GM12875 (cell line): ENCODE results near the gene SMAD9.

Source experiments
- H3K4me3 ChIP-seq: one replicate; pipeline ENCODE4 v1.5.1; 2011; ENCODE audit warnings: low read depth, low read length, control low read depth
- CTCF ChIP-seq: IDR thresholded peaks from 2 replicates; pipeline ENCODE4 v1.5.1; 2011; ENCODE audit warnings: low read depth, mild to moderate bottlenecking, control low read depth, inconsistent platforms, low read length, moderate library complexity, borderline replicate concordance; ENCODE audit not compliant: insufficient read depth

SMAD9 gene

GRCh38 chr13:36850790-36851438 lies 69.1 kb downstream of the SMAD9 start:
- no peak overlapping the region for H3K4me3 ChIP-seq
- TF ChIP-seq CTCF = peak; percentile 18; the same call in 1 of the 2 replicates

GRCh38 chr13:36848199-36848982 lies 71.6 kb downstream of the SMAD9 start:
- TF ChIP-seq CTCF = peak; percentile 58; the same call in 1 of the 2 replicates
- H3K4me3 ChIP-seq = no peak overlapping the region

DNA sequence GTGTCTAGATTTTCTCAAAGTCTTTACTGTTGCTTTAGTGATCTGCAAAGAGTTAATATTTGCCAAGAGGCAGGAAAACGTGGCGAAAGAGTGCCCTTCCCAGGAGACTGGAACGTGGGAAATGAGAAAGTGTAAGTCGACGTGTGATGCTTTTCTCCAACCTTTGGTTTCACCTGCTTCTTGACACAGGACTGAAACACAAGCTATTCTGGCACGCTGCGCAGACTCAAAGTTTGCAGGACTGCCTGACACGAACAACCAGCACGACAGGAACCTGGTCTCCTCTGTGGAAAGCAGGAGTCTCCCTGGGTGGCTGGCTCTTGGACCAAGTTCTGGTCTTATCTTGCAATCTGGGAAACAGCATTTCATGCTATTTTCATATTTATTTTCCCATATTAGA lies 72.4 kb downstream of the SMAD9 start:
- no peak for TF ChIP-seq CTCF
- H3K4me3 ChIP-seq = no peak overlapping the region

DNA sequence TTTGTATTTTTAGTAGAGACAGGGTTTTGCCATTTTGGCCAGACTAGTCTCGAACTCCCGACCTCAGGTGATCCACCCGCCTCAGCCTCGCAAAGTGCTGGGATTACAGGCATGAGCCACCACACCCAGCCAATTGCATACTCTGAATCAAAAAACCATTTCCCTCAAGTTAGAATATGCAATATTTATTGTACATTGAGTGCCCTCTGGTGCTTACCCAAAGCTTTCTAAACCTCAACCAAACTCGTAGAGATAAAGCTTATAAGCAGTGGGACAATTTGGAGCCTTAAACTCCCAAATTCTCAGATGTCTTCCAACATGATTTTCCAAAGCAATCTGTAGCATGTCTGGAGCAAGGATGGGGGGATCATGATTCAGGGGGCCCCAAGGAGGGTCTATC lies 78.6 kb downstream of the SMAD9 start:
- TF ChIP-seq CTCF = no peak
- no peak overlapping the region for H3K4me3 ChIP-seq

- H3K4me3 ChIP-seq = no peak overlapping the region
- no peak for TF ChIP-seq CTCF
Observed at GRCh38 chr13:36840718-36841250, 79.3 kb downstream of the SMAD9 start.

- H3K4me3 ChIP-seq = no peak overlapping the region
- no peak for TF ChIP-seq CTCF
Observed at GRCh38 chr13:36839981-36840380, 80.1 kb downstream of the SMAD9 start.
